Lower lobe of right lung (tissue), 2 donors: ENCODE results near the gene ABLIM3. TPM values are rescaled to one million over a fixed set of nuclear protein-coding genes. Genes with fewer than 3 reads are reported as not detected.
A peak's percentile ranks its signal among the peaks of the same experiment; 100 is the strongest.

Experiments used
- ATAC-seq, 2 donors: fragments of 200-7000 bp; cut with Tn5 transposase; one replicate each; pipeline ENCODE4 v1.9.1; 2020 to 2022; ENCODE audit warnings: mild to moderate bottlenecking in 2 of 2, moderate library complexity in 2 of 2
- DNase-seq: peaks from one replicate; pipeline ENCODE4 v3.0.0-alpha.2; 2020
- H3K27ac ChIP-seq: fragments of 200-600 bp; one replicate; pipeline ENCODE4 v1.8.0; 2022
- H3K27me3 ChIP-seq: fragments of 200-600 bp; one replicate; pipeline ENCODE4 v1.8.0; 2022; ENCODE audit warnings: low read depth
- H3K36me3 ChIP-seq: fragments of 200-600 bp; one replicate; pipeline ENCODE4 v1.8.0; 2022; ENCODE audit warnings: mild to moderate bottlenecking
- H3K4me1 ChIP-seq: fragments of 200-600 bp; one replicate; pipeline ENCODE4 v1.8.0; 2022
- H3K4me3 ChIP-seq: fragments of 200-600 bp; one replicate; pipeline ENCODE4 v1.8.0; 2022; ENCODE audit warnings: mild to moderate bottlenecking
- H3K9me3 ChIP-seq: fragments of 200-600 bp; one replicate; pipeline ENCODE4 v1.8.0; 2022
- intact Hi-C: fragments of 100-400 bp; cut with DNase I; formaldehyde crosslinking; loops from one replicate; pipeline ENCODE4 v1.11.0; 2022
- total RNA-seq: library from RNA; stranded (reverse); fragmentation: NEBNext Ultra II Directional; extraction: Animal tissue kit (Norgen Biotek cat#: 25700); gene quantifications from one replicate; pipeline ENCODE4 v1.2.1, GENCODE V29; 2021
- TF ChIP-seq, protein P1 (sequence below): fragments of 200-600 bp; IDR thresholded peaks from one replicate; pipeline ENCODE4 v1.8.0; 2022; ENCODE audit warnings: antibody characterized with exemption, mild to moderate bottlenecking
- donor health status: DM: no; HTN: yes; CAD: no; lungs with severe emphysema.

ABLIM3 gene
- total RNA-seq, 1 donor from 2014 or later, result 26.7 TPM

DNA sequence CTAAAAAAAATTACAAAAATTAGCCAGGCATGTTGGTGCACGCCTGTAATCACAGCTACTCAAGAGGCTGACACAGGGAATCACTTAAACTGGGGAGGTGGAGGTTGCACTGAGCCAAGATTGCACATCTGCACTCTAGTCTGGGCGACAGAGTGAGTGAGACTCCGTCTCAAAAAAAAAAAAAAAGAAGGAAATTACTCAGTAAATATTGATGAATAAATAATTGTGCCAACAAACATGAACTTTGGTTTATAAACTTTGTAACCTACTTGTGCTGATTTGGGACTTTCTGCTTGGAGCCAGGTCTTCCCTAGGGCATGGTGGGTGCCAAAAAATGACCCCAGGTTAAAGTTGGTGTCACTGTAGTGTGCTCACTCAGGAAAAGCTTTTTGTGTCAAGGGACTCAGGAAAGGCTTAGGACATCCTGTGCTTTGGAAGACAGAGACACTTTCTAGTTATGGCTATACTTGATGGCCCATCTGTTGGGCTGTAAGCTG, 19.0 kb downstream of the ABLIM3 start:
- intact Hi-C loops, result no loop called here
- H3K27ac ChIP-seq, result no peak overlapping the region
- TF ChIP-seq, protein P1, sequence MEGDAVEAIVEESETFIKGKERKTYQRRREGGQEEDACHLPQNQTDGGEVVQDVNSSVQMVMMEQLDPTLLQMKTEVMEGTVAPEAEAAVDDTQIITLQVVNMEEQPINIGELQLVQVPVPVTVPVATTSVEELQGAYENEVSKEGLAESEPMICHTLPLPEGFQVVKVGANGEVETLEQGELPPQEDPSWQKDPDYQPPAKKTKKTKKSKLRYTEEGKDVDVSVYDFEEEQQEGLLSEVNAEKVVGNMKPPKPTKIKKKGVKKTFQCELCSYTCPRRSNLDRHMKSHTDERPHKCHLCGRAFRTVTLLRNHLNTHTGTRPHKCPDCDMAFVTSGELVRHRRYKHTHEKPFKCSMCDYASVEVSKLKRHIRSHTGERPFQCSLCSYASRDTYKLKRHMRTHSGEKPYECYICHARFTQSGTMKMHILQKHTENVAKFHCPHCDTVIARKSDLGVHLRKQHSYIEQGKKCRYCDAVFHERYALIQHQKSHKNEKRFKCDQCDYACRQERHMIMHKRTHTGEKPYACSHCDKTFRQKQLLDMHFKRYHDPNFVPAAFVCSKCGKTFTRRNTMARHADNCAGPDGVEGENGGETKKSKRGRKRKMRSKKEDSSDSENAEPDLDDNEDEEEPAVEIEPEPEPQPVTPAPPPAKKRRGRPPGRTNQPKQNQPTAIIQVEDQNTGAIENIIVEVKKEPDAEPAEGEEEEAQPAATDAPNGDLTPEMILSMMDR, result no peak

DNA sequence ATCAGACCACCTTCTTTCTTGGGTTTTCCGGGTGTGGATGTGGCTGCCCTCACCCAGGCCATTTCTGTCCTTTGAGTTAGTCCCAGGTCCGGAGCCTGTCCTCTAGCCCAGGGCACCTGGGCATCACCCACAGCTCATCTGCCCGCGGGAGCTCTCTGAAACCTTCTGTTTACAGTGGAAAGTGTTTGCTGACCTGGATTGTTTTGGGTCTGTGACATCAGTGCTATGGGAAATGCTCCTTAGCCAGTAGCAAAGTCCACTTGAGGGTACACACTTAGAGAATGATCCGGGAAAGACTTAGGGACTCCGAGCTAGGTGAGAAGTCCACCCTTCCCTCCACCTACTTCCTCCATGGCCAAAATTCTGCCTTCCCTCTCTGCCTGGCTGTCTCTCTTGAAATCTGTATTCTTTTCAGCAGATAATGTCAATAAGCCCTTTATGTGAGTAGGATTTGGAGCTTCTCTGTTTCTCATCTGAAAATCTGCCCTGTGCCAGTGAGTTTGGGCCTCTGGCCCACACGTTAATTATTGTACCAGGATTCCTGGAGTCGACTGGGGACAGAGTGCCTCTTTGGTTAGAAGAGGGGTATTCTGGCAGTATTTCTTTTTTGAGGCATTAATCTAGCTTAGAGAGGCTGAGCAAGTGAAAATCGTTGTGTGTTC, 19.9 kb downstream of the ABLIM3 start:
- Histone ChIP-seq H3K9me3 (no peaks in the 10 kb centered on the region), H3K4me1 (peaks cover 24% of the 10 kb centered on the region), H3K27ac (peak overlapping the region; percentile 2), H3K4me3 (no peak overlapping the region), H3K36me3 (no peaks in the 10 kb centered on the region), H3K27me3 (no peaks in the 10 kb centered on the region)
- TF ChIP-seq, protein P1, result no peak
- ATAC-seq (peak; percentile 71 to 80), DNase-seq (no peak)
- intact Hi-C loops, result no loop called here

More for the DNA sequence above, 19.0 kb downstream of the ABLIM3 start:
- no peaks in the 10 kb centered on the region for H3K9me3 ChIP-seq
- no peak for ATAC-seq
- H3K36me3 ChIP-seq, result no peaks in the 10 kb centered on the region
- H3K4me1 ChIP-seq, result peaks cover 24% of the 10 kb centered on the region
- no peaks in the 10 kb centered on the region for H3K27me3 ChIP-seq
- no peak for DNase-seq
- no peak overlapping the region for H3K4me3 ChIP-seq

DNA sequence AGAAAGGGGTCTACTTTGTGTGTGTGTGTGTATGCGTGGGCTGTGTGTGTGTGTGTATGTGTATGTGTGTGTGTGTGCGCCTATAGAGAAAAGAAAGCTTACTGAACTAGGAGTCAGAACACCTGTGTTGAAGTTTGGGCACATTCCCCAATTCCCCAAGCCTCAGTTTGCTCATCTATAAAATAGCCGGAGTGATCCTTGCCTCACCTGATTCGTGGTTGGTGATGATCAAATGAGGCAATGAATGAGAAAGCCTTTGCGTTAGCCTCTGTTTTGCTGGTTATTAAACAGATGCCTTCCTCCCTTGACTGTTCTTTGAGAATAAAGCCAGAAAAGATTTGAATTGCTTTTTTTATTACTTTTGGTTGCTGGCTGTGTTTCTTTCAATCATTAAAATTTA, 20.6 kb downstream of the ABLIM3 start:
- Histone ChIP-seq H3K9me3 (no peaks in the 10 kb centered on the region), H3K4me1 (peaks cover 24% of the 10 kb centered on the region), H3K36me3 (no peaks in the 10 kb centered on the region), H3K27me3 (no peaks in the 10 kb centered on the region), H3K4me3 (no peak overlapping the region), H3K27ac (peak overlapping the region; percentile 2)
- TF ChIP-seq, protein P1, result no peak
- ATAC-seq (no peak), DNase-seq (no peak)
- intact Hi-C loops, result no loop called here

DNA sequence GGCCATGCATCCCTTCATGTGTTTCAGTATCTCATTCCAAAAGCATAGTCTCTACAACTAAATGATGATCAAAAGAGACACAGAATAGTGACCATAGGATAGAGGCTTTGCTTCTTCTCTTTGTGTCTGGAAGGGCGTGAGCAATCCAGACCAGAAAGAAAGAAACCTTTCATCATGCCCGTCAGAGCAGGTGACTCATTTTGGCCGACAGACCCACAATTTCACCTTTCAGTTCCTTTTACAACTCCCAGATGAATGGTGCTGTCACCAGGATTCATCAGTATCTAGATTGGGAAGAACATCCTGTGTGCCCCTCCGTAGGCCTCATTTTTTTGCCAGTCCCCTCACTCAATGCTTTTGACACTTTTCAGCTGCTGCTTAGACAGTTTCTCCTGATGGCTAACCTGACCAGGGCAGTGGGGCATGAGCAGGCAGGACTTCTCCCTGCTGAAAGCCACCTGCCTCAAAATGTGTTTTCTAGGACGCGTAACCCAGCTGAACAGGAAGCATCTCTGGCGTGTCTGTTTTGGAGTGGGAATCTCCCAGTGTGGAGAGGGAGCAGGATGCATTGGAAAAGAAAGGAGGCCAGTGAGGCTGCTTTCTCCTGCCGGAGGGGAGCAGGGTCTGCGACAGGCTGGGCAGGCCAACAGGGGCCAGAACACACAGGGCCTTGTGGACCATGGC, 21.2 kb downstream of the ABLIM3 start:
- H3K27me3 ChIP-seq, result no peaks in the 10 kb centered on the region
- no peak overlapping the region for H3K4me3 ChIP-seq
- H3K4me1 ChIP-seq, result peaks cover 24% of the 10 kb centered on the region
- TF ChIP-seq, protein P1, result no peak
- no peak overlapping the region for H3K27ac ChIP-seq
- ATAC-seq (no peak), DNase-seq (no peak)
- H3K9me3 ChIP-seq, result no peaks in the 10 kb centered on the region
- intact Hi-C loops, result no loop called here
- no peaks in the 10 kb centered on the region for H3K36me3 ChIP-seq

DNA sequence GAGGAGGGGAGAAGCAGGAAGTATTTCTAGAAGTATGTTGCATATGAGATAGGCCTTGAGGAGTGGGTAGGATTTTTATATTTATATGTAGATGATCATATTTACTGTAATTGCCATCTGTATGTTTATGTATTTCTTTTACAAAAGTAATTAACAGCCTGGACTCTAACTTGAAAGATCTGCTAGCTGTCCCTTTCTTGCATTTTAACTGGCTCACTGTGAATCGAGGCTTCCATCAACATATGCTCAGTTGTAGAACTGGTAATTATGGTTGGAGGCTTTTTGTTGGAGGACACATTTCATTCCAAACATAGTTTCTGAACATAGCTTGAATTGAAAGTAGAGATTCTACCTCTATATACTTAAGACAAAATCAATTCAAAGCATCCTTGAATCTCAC, 23.4 kb downstream of the ABLIM3 start:
- H3K27ac ChIP-seq, result no peak overlapping the region
- H3K4me1 ChIP-seq, result peaks cover 24% of the 10 kb centered on the region
- intact Hi-C loops, result no loop called here
- no peak for DNase-seq
- H3K4me3 ChIP-seq, result no peak overlapping the region
- H3K27me3 ChIP-seq, result no peaks in the 10 kb centered on the region
- no peaks in the 10 kb centered on the region for H3K9me3 ChIP-seq
- no peak for ATAC-seq
- no peaks in the 10 kb centered on the region for H3K36me3 ChIP-seq
- TF ChIP-seq, protein P1, result no peak
